H1 (cell line): ENCODE measurements around the gene SMAD6. TPM values are rescaled to one million over a fixed set of nuclear protein-coding genes. Genes with fewer than 3 reads are reported as not detected.
A peak's percentile ranks its signal among the peaks of the same experiment; 100 is the strongest.

Experiments used
- CTCF ChIA-PET: fragments of 300-600 bp; sonication (Branson Sonifier 250); formaldehyde crosslinking; loops from one replicate; lab custom pipeline; 2021; ENCODE audit not compliant: partially characterized antibody; lab: Charles Lee
- POLR2A ChIA-PET: fragments of 300-600 bp; sonication (Branson Sonifier 250); formaldehyde crosslinking; loops from one replicate; lab custom pipeline; 2021; ENCODE audit warnings: inconsistent platforms; ENCODE audit not compliant: partially characterized antibody; lab: Charles Lee
- DNase-seq, 2 experiments: peaks; one replicate each; pipeline versions ENCODE4 v3.0.0 to v3.0.0-alpha.2; 2010 to 2022; ENCODE audit warnings: low spot score in 2 of 2, low read depth in 1 of 2, mixed read lengths in 1 of 2
- FAIRE-seq: peaks from 2 replicates; lab custom pipeline; 2011; peaks lifted over from hg19 to GRCh38; lab: Jason Lieb, UNC
- H2AFZ ChIP-seq: 2 replicates; pipeline ENCODE4 v1.8.1; 2012; ENCODE audit warnings: low read length, inconsistent platforms
- H2AK5ac ChIP-seq: 2 replicates; pipeline ENCODE4 v1.6.1; 2013; ENCODE audit warnings: low read depth, low read length
- H2BK120ac ChIP-seq: replicated peaks from 2 replicates; pipeline ENCODE3; 2013; ENCODE audit warnings: low read depth, low read length, inconsistent platforms
- H2BK12ac ChIP-seq: 2 replicates; pipeline ENCODE4 v1.6.1; 2013; ENCODE audit warnings: low read depth, low read length
- H2BK15ac ChIP-seq: 2 replicates; pipeline ENCODE4 v1.6.1; 2013; ENCODE audit warnings: low read length
- H2BK20ac ChIP-seq: 2 replicates; pipeline ENCODE4 v1.6.1; 2013; ENCODE audit warnings: low read length
- H2BK5ac ChIP-seq: 2 replicates; pipeline ENCODE4 v1.6.1; 2013; ENCODE audit warnings: low read depth, low read length
- H3K14ac ChIP-seq: 2 replicates; pipeline ENCODE4 v1.6.1; 2013; ENCODE audit warnings: inconsistent platforms; ENCODE audit not compliant: insufficient read length
- H3K18ac ChIP-seq: 2 replicates; pipeline ENCODE4 v1.6.1; 2013; ENCODE audit warnings: low read length; ENCODE audit errors: extremely low read depth
- H3K23ac ChIP-seq: 2 replicates; pipeline ENCODE4 v1.6.1; 2013; ENCODE audit warnings: inconsistent platforms; ENCODE audit not compliant: insufficient read length
- H3K23me2 ChIP-seq: 2 replicates; pipeline ENCODE4 v1.6.1; 2013; ENCODE audit warnings: low read depth, low read length
- H3K27ac ChIP-seq: 2 replicates; pipeline ENCODE4 v1.6.1; 2011; ENCODE audit warnings: low read depth, low read length, inconsistent platforms
- H3K27me3 ChIP-seq, 4 experiments: replicated peaks in 1 of 4; 1 replicate in 1 of 4; 2 replicates in 3 of 4; pipeline versions ENCODE4 v1.6.1 to v1.8.1; 2011 to 2013; ENCODE audit warnings: low read length in 3 of 4, mild to moderate bottlenecking in 3 of 4, inconsistent platforms in 2 of 4, mixed read lengths in 2 of 4, moderate library complexity in 1 of 4; ENCODE audit not compliant: control insufficient read depth in 3 of 4, insufficient read depth in 3 of 4; ENCODE audit errors: extremely low read depth in 1 of 4
- H3K36me3 ChIP-seq, 4 experiments: 2 replicates each; pipeline versions ENCODE4 v1.6.1 to v1.8.1; 2011 to 2013; ENCODE audit warnings: mild to moderate bottlenecking in 4 of 4, low read length in 3 of 4, moderate library complexity in 2 of 4, control low read depth in 1 of 4, inconsistent platforms in 1 of 4; ENCODE audit not compliant: insufficient read depth in 4 of 4, control insufficient read depth in 2 of 4
- H3K4ac ChIP-seq: replicated peaks from 2 replicates; pipeline ENCODE3; 2013; ENCODE audit warnings: low read length, low read depth, mixed read lengths, inconsistent platforms; ENCODE audit not compliant: insufficient read length
- H3K4me1 ChIP-seq, 4 experiments: replicated peaks in 1 of 4; 1 replicate in 1 of 4; 2 replicates in 3 of 4; pipeline versions ENCODE4 v1.6.1 to v1.8.1; 2011 to 2013; ENCODE audit warnings: low read length in 3 of 4, inconsistent platforms in 2 of 4, mixed read lengths in 1 of 4; ENCODE audit not compliant: insufficient read depth in 4 of 4, control insufficient read depth in 3 of 4
- H3K4me2 ChIP-seq, 2 experiments: 2 replicates each; pipeline versions ENCODE4 v1.6.1 to v1.8.1; 2011 to 2013; ENCODE audit warnings: low read depth in 2 of 2, low read length in 2 of 2, control low read depth in 1 of 2, inconsistent platforms in 1 of 2, mild to moderate bottlenecking in 1 of 2; ENCODE audit not compliant: insufficient read depth in 1 of 2
- H3K4me3 ChIP-seq, 4 experiments: fragments of 200-600, 300-600 bp in 1 of 4; sonication (generic), shearing (Covaris generic), sonication (Bioruptor Twin) in 1 of 4; 2 replicates each; pipeline versions ENCODE4 v1.5.1 to v1.8.1; 2011 to 2016; ENCODE audit warnings: low read length in 4 of 4, low read depth in 3 of 4, control low read depth in 2 of 4, inconsistent platforms in 2 of 4, mild to moderate bottlenecking in 2 of 4, mixed read lengths in 1 of 4, moderate library complexity in 1 of 4; ENCODE audit not compliant: insufficient read depth in 2 of 4; ENCODE audit errors: extremely low read depth in 1 of 4
- H3K56ac ChIP-seq: replicated peaks from 2 replicates; pipeline ENCODE3; 2013; ENCODE audit warnings: low read depth, mild to moderate bottlenecking, mixed read lengths, low read length, inconsistent platforms; ENCODE audit not compliant: insufficient read length
- H3K79me1 ChIP-seq: 2 replicates; pipeline ENCODE4 v1.6.1; 2013; ENCODE audit warnings: low read depth, low read length, control low read depth
- H3K79me2 ChIP-seq, 2 experiments: 2 replicates each; pipeline versions ENCODE4 v1.6.1 to v1.8.1; 2012 to 2013; ENCODE audit warnings: low read length in 2 of 2, mild to moderate bottlenecking in 2 of 2, inconsistent platforms in 1 of 2; ENCODE audit not compliant: insufficient read depth in 2 of 2, control insufficient read depth in 1 of 2
- H3K9ac ChIP-seq, 4 experiments: replicated peaks in 1 of 4; 1 replicate in 1 of 4; 2 replicates in 3 of 4; pipeline versions ENCODE4 v1.6.1 to v1.8.1; 2011 to 2013; ENCODE audit warnings: low read depth in 3 of 4, low read length in 3 of 4, control low read depth in 2 of 4, mild to moderate bottlenecking in 2 of 4, moderate library complexity in 2 of 4, inconsistent platforms in 1 of 4; ENCODE audit errors: extremely low read depth in 1 of 4
- H3K9me3 ChIP-seq, 2 experiments: 2 replicates each; pipeline versions ENCODE4 v1.6.1 to v1.8.1; 2012 to 2013; ENCODE audit warnings: mild to moderate bottlenecking in 2 of 2, moderate library complexity in 2 of 2, control low read depth in 1 of 2, inconsistent platforms in 1 of 2, low read depth in 1 of 2, low read length in 1 of 2, mixed read lengths in 1 of 2; ENCODE audit not compliant: insufficient read depth in 2 of 2
- H4K20me1 ChIP-seq, 2 experiments: replicated peaks in 1 of 2; 2 replicates each; pipeline versions ENCODE3 to v1.8.1; 2011 to 2013; ENCODE audit warnings: inconsistent platforms in 2 of 2, low read length in 2 of 2, mild to moderate bottlenecking in 1 of 2; ENCODE audit not compliant: insufficient read depth in 2 of 2, control insufficient read depth in 1 of 2
- H4K5ac ChIP-seq: 2 replicates; pipeline ENCODE4 v1.6.1; 2013; ENCODE audit warnings: low read length, low read depth, mixed read lengths, inconsistent platforms; ENCODE audit not compliant: insufficient read length
- H4K8ac ChIP-seq: 2 replicates; pipeline ENCODE4 v1.8.0; 2013; ENCODE audit warnings: mild to moderate bottlenecking, moderate library complexity, low read length, inconsistent platforms; ENCODE audit not compliant: insufficient read depth; ENCODE audit errors: extremely low read depth
- H4K91ac ChIP-seq: replicated peaks from 2 replicates; pipeline ENCODE3; 2013; ENCODE audit warnings: low read length, mixed read lengths, inconsistent platforms; ENCODE audit not compliant: insufficient read length
- ASH2L ChIP-seq: fragments of 200-600, 300-600 bp; sonication (generic); IDR thresholded peaks from one replicate; pipeline ENCODE4 v1.7.1; 2017; ENCODE audit warnings: low read length
- BCL11A ChIP-seq, 2 experiments: IDR thresholded peaks; one replicate each; pipeline ENCODE4 v1.6.1; 2011; ENCODE audit warnings: low read depth in 2 of 2, low read length in 2 of 2, mild to moderate bottlenecking in 2 of 2
- BRCA1 ChIP-seq: IDR thresholded peaks from 2 replicates; pipeline ENCODE4 v1.6.1; 2012; ENCODE audit warnings: low read depth, low read length, improper control_type of control experiment
- E2F6 ChIP-seq: IDR thresholded peaks from 2 replicates; pipeline ENCODE4 v1.6.1; 2012; ENCODE audit warnings: inconsistent platforms
- HDAC2 ChIP-seq, 2 experiments: fragments of 300-600 bp in 1 of 2; sonication (generic) in 1 of 2; IDR thresholded peaks; 2 replicates each; pipeline ENCODE4 v1.6.1; 2011 to 2012; ENCODE audit warnings: low read depth in 2 of 2, low read length in 2 of 2, mild to moderate bottlenecking in 2 of 2, moderate library complexity in 2 of 2, borderline replicate concordance in 1 of 2, inconsistent platforms in 1 of 2
- HDAC6 ChIP-seq: IDR thresholded peaks from one replicate; pipeline ENCODE4 v1.7.1; 2012; ENCODE audit warnings: low read depth, mild to moderate bottlenecking, inconsistent platforms, low read length, moderate library complexity
- SIN3A ChIP-seq, 2 experiments: IDR thresholded peaks in 1 of 2; conservative IDR thresholded peaks in 1 of 2; 2 replicates each; pipeline ENCODE4 v1.6.1; 2011 to 2012; ENCODE audit warnings: low read length in 2 of 2, improper control_type of control experiment in 1 of 2, low read depth in 1 of 2, mild to moderate bottlenecking in 1 of 2
- SP4 ChIP-seq: IDR thresholded peaks from 2 replicates; pipeline ENCODE4 v1.6.1; 2012; ENCODE audit warnings: low read length, inconsistent platforms
- SRF ChIP-seq: IDR thresholded peaks from 2 replicates; pipeline ENCODE4 v1.6.1; 2011; ENCODE audit warnings: mild to moderate bottlenecking, low read depth, low read length, moderate library complexity
- TCF12 ChIP-seq: IDR thresholded peaks from 2 replicates; pipeline ENCODE4 v1.6.1; 2011; ENCODE audit warnings: low read depth, mild to moderate bottlenecking, low read length
- ZNF274 ChIP-seq: IDR thresholded peaks from 2 replicates; pipeline ENCODE4 v1.7.0; 2012; ENCODE audit warnings: low read length, borderline replicate concordance; ENCODE audit errors: extremely low read depth
- WGBS, 2 experiments: shearing (Covaris generic) in 1 of 2; methylation state at CpG; one replicate each; pipeline versions ENCODE4 v1.1.6 to v1.1.7; 2013 to 2015; ENCODE audit warnings: low lambda C conversion rate in 2 of 2, mixed read lengths in 2 of 2, inconsistent platforms in 1 of 2, low coverage in 1 of 2, missing lambda C conversion rate in 1 of 2; ENCODE audit not compliant: insufficient replicate concordance in 2 of 2, insufficient coverage in 1 of 2, insufficient read length in 1 of 2; ENCODE audit errors: extremely low coverage in 1 of 2, missing lambda C conversion rate in 1 of 2; 5-methylcytosine and 5-hydroxymethylcytosine counted together
- polyA plus RNA-seq, 7 experiments: library from polyadenylated mRNA; depleted of rRNA in 3 of 7; stranded (reverse) in 5 of 7; unstranded in 2 of 7; fragments of >200 nt in 5 of 7; fragments of 200-250 nt in 2 of 7; gene quantifications; 1 replicate in 5 of 7; 2 replicates in 1 of 7; 4 replicates in 1 of 7; pipeline versions ENCODE4 v1.2.1 to v1.2.3, GENCODE V29; 2011 to 2013; ENCODE audit warnings: missing spikeins in 2 of 7, mixed read lengths in 2 of 7
- total RNA-seq: library from RNA; stranded (reverse); fragmentation: NEBNext Ultra II Directional; extraction: Animal tissue kit (Norgen Biotek cat#: 25700); gene quantifications from 2 replicates; pipeline ENCODE4 v1.2.1, GENCODE V29; 2021

Gene SMAD6
- total and polyA plus RNA-seq, 2 of the 8 experiments (the other 6 are each of a cell fraction or from before 2014, with no cell fraction given) = 1.8 to 7.0 TPM

GRCh38 chr15:66770518-66771350 lies 68.7 kb downstream of the SMAD6 start:
- H3K4me2 ChIP-seq = peak overlapping the region; percentile 8 to 20; a peak in 2 of 4 replicates
- H3K23me2 ChIP-seq = no peaks in the 10 kb centered on the region
- peak overlapping the region; percentile 75; the same call in 1 of the 2 replicates for H2BK15ac ChIP-seq
- H3K4me1 ChIP-seq = peaks cover 11 to 25% (median 19%) of the 10 kb centered on the region in 4 experiments
- H3K4me3 ChIP-seq = 0 out of 8 replicates have a peak overlapping the region, but pooled peaks of 1 of the 4 experiments have one; percentile 16
- WGBS, 2 experiments = 72% methylated on average over 13 of the region's 14 CpGs; no CpG with 5 or more reads in 1 of the 2 experiments
- CTCF ChIA-PET = interaction anchor here (0.7 to 13.5 kb wide), 15 partner anchors 9 to 167 kb away, joined by 3 to 202 read pairs (median 5); partner anchors contain the start of gene SMAD6
- H3K14ac ChIP-seq = no peak overlapping the region
- peak overlapping the region; percentile 79 for H2BK5ac ChIP-seq
- no peaks in the 10 kb centered on the region for H3K36me3 ChIP-seq
- H2BK12ac ChIP-seq = peak overlapping the region; percentile 23; the same call in 1 of the 2 replicates
- H2AFZ ChIP-seq = no peak overlapping the region
- POLR2A ChIA-PET = interaction anchor here (0.5 to 1.7 kb wide), 2 partner anchors 111 to 170 kb away, joined by 3 read pairs; no protein-coding TSS in a partner anchor
- no peak overlapping the region for H3K56ac ChIP-seq
- no peak overlapping the region for H2AK5ac ChIP-seq
- H4K8ac ChIP-seq = 0 out of 2 replicates have a peak overlapping the region, but pooled peaks have one; percentile 22
- no peaks in the 10 kb centered on the region for H3K9me3 ChIP-seq
- no peaks in the 10 kb centered on the region for H3K79me1 ChIP-seq
- peak overlapping the region; percentile 23 for H3K4ac ChIP-seq
- H3K79me2 ChIP-seq = no peaks in the 10 kb centered on the region
- H4K5ac ChIP-seq = peak overlapping the region; percentile 53
- H3K9ac ChIP-seq = no peak overlapping the region
- H3K18ac ChIP-seq = peak overlapping the region; percentile 36
- no peaks in the 10 kb centered on the region for H3K27me3 ChIP-seq
- H4K20me1 ChIP-seq = no peaks in the 10 kb centered on the region
- FAIRE-seq (no peak), DNase-seq (no peak)
- H4K91ac ChIP-seq = peak overlapping the region; percentile 80
- H3K27ac ChIP-seq = no peak overlapping the region
- H2BK20ac ChIP-seq = no peak overlapping the region
- H3K23ac ChIP-seq = no peak overlapping the region
- peak overlapping the region; percentile 44 for H2BK120ac ChIP-seq
- TF ChIP-seq SP4 (no peak), BCL11A (IDR thresholded peaks at IDR 0.05; ENCODE audit: low read depth in 2 of 2, low read length in 2 of 2) (no peak), ASH2L (no peak), BRCA1 (no peak), TCF12 (no peak), HDAC2 (IDR thresholded peaks at IDR 0.05; ENCODE audit: borderline replicate concordance in 1 of 2, low read depth in 2 of 2, low read length in 2 of 2) (no peak), HDAC6 (no peak), SIN3A (conservative IDR thresholded peaks at IDR 0.05 in 1 of 2, IDR thresholded peaks at IDR 0.05 in 1 of 2; ENCODE audit: low read depth in 1 of 2, low read length in 2 of 2) (no peak), ZNF274 (no peak), E2F6 (no peak), SRF (no peak)
